Stomach smooth muscle (tissue), 2 donors: ENCODE data around the gene CATSPER1.

Experiments
- H3K27ac ChIP-seq: one replicate; pipeline ENCODE4 v1.7.0; 2013; ENCODE audit warnings: mild to moderate bottlenecking, low read length, inconsistent platforms
- H3K27me3 ChIP-seq, 2 donors: one replicate each; pipeline ENCODE4 v1.7.0; 2013; ENCODE audit warnings: low read length in 2 of 2; ENCODE audit not compliant: insufficient read depth in 2 of 2, control insufficient read depth in 1 of 2
- H3K36me3 ChIP-seq, 2 donors: one replicate each; pipeline ENCODE4 v1.7.0; 2013; ENCODE audit warnings: low read length in 2 of 2; ENCODE audit not compliant: control insufficient read depth in 2 of 2, insufficient read depth in 2 of 2
- H3K4me1 ChIP-seq: one replicate; pipeline ENCODE4 v1.7.0; 2013; ENCODE audit warnings: low read length; ENCODE audit not compliant: control insufficient read depth, insufficient read depth
- H3K4me3 ChIP-seq, 2 donors: one replicate each; pipeline ENCODE4 v1.7.0; 2013; ENCODE audit warnings: low read length in 2 of 2
- H3K9ac ChIP-seq, 2 donors: one replicate each; pipeline ENCODE4 v1.7.0; 2013; ENCODE audit warnings: low read length in 2 of 2, mild to moderate bottlenecking in 1 of 2
- H3K9me3 ChIP-seq, 2 donors: one replicate each; pipeline ENCODE4 v1.7.0; 2013; ENCODE audit warnings: low read length in 2 of 2; ENCODE audit not compliant: control insufficient read depth in 2 of 2
- donor health status: healthy.
- donor health status: Pancreatic carcinoma.

Gene CATSPER1

DNA sequence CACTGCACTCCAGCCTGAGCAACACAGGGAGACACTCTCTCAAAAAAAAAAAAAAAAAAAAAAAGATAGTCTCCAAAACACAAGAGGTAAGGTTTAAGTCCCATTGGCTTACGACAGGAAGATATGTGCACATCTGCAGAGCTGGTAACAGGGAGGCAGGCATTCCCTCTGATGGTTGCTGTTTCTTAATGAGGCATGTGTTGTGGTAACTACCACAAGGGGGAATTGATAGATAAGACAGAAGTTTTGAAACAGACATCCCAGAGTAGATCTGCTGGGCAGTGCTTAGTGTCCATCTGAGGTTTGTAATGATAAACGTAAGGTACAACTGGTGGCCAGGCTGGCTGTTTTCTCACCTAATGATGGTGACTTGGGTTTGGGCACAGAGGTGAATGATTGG, 29.0 kb downstream of the CATSPER1 start:
- Histone ChIP-seq H3K4me1 (peaks cover 18% of the 10 kb centered on the region), H3K36me3 (peaks cover 31 to 32% of the 10 kb centered on the region in 2 donors), H3K4me3 (no peak overlapping the region), H3K27ac (no peak overlapping the region), H3K27me3 (no peaks in the 10 kb centered on the region), H3K9me3 (no peaks in the 10 kb centered on the region), H3K9ac (no peak overlapping the region)

DNA sequence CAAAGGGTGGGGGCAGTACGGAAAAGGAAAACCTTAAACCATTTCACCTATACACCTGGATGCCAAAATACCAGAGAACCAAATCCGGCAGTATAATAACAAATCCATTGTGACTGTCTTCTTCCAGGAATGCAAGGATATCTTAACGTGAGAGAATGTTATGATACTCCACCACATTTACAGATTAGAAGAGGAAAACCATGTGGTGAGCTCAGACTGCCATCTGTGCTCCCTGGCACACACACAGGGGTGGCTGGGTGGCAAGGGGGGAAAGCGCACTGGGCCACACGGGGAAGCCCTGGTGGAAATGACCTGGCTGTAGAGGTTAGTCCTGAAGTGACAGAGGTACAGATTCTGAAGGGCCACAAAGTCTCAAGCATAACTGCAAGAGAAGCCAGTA, 34.2 kb downstream of the CATSPER1 start:
- Histone ChIP-seq H3K4me1 (peaks cover 3% of the 10 kb centered on the region), H3K9me3 (no peaks in the 10 kb centered on the region), H3K27ac (no peak overlapping the region), H3K27me3 (no peaks in the 10 kb centered on the region), H3K9ac (no peak overlapping the region), H3K36me3 (no peaks in the 10 kb centered on the region), H3K4me3 (no peak overlapping the region)

DNA sequence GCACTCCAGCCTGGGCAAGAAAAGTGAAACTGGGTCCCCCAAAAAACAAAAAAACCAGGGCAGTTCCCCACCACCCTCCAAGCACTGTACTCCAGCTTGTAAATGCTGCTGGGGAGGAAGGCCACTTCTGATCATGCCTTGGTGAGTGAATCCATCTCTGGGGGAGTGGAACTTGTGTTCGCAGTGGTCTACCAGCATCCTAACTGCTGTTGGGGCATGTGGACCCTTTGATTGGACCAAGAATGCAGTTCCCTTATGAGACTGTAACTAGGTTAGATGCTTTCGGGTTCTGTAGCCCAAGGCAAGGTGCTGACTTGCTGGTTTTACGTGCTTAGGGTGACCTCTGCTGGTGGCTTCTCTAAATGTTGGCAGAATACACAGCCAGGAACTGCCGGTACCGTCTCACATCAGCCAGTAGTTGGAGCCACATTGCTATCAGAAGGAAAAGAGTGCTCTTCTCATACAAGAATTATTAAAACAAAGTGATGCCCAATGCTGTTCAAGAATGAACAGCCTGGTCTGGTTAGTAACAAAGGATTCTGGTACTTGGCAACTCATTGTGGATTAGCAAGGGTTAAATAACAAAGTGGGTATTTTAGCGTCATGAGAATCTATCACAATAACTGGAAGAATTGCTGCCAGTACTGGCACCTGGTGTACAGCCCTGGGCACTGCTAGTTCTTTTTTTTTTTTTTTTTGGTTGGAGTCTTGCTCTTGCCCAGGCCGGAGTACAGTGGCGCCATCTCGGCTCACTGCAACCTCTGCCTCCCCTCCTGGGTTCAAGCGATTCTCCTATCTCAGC, 37.3 kb downstream of the CATSPER1 start:
- Histone ChIP-seq H3K4me1 (peaks cover 9% of the 10 kb centered on the region), H3K9ac (no peak overlapping the region), H3K36me3 (no peaks in the 10 kb centered on the region), H3K9me3 (no peaks in the 10 kb centered on the region), H3K27ac (peak overlapping the region; percentile 31), H3K27me3 (no peaks in the 10 kb centered on the region), H3K4me3 (no peak overlapping the region)

DNA sequence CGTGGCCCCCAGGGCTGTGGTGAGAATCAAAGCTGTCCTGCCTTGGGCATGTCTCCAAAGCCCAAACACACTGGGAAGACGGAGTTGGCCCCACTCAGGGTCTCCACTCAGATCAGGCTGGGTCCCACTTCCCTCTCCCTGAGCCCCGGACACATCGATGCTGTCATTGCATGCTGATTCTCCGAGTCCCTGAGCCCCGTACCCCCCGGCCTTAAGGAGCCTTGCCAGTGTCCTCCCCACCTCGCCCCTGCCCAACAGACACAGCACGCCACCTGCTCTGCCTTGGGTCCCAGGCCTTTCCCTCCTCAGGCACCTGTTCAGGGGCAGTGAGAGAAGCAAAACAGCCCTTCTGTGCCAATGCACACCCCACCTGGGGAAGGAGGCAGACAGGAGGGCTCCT, 38.9 kb downstream of the CATSPER1 start:
- Histone ChIP-seq H3K9ac (no peak overlapping the region), H3K9me3 (no peaks in the 10 kb centered on the region), H3K27ac (no peak overlapping the region), H3K36me3 (no peaks in the 10 kb centered on the region), H3K27me3 (no peaks in the 10 kb centered on the region), H3K4me3 (no peak overlapping the region), H3K4me1 (peaks cover 11% of the 10 kb centered on the region)

DNA sequence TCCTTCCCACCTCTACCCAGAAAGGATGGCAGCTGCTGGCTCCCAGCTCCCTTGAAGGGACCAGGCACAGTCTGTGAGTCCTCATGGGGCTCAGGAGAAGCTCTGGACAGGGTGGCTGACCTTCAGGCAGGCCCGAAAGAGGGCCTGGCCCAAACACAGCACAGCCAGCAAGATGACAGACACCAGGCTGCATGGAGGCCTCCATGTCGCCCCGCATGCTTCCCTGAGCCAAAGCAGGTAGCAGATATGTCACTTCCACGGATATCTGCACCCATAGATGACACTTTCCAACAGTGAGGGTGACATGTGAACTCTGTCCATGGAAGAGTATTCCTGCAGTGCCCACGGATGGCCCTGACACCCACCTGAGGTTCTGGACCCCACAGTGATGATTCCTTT, 42.7 kb downstream of the CATSPER1 start:
- no peaks in the 10 kb centered on the region for H3K9me3 ChIP-seq
- H3K27ac ChIP-seq: peak overlapping the region; percentile 62
- no peak overlapping the region for H3K4me3 ChIP-seq
- no peak overlapping the region for H3K9ac ChIP-seq
- peaks cover 8% of the 10 kb centered on the region for H3K4me1 ChIP-seq
- no peaks in the 10 kb centered on the region for H3K27me3 ChIP-seq
- H3K36me3 ChIP-seq: peaks cover 4 to 8% of the 10 kb centered on the region in 2 donors

DNA sequence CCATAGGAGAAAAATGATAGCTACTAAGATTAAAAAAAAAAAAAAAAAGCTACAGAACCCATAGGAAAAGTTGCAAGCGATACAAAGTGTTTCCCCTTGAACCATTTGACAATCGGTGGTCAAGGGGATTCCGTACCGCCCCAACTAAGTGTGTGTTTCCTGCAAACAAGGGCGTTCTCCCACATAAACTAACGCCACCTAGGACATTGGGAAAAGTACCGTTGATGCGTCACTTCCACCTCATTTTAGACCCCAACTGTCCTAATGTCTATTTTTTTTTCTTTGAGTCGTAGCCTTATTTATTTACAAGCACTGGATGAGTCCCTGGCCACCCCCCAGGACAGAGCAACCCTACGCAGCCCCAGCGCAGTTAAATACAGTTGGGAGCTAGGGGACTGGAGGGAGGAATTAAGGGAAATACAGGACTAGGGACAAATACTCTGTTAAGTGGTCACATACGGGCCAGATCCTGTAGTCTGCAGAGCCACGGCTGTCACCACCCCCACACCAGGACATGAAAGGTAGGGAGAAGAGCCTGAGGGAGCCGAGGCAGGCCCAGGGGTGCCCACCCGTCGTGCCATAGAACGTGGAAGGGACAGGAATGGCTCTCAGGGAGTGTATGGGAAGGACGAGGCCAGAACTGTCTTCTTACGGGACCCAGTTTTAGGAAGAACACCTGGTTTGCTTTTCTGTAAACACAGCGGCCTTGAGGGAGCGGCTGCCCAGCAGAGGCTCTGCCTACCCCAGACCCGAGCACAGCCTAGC, 43.3 kb downstream of the CATSPER1 start:
- Histone ChIP-seq H3K4me1 (peaks cover 8% of the 10 kb centered on the region), H3K9me3 (no peaks in the 10 kb centered on the region), H3K9ac (no peak overlapping the region), H3K27me3 (no peaks in the 10 kb centered on the region), H3K27ac (peak overlapping the region; percentile 62), H3K4me3 (no peak overlapping the region), H3K36me3 (peaks cover 4 to 8% of the 10 kb centered on the region in 2 donors)

DNA sequence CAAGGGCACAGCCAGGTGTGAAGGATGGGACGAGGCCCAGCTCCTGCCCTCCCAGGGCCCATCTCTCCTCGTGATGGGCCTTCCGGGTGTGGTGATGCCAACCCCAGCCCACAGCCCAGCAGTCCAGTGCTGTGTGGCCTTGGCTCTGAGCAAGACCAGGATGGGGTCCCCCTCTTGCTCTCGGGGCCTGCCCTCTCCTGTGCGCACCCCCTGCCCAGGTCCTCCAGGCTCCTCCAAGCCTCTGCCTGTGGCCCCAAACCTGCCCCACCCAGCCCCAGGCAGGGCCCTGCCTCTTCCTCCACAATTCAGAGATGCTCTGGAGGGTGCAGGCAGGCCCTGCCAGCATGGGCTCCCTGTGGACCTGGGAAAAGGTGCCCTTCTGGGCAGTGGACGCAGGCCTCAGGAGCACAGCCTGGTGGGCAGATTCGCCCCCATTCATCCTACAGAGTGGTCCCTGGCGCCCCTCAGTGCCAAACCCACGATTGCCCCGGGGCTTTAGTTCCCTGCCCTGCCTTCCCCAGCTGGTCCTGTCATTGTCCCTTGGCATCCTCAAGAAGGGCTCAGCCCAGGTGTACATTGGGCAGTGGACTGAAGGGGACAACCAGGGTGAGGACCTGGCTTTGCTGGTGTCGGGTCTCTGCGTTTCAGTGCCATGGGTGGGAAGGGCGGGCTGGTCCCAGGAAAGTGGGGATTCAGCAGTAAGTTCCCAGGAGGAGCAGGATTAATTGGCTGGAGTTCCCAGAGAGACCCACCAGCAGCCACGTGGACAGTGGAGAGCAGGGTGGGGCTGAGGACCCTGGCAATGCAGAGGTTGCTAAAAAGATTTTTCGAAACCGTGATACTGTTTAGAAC, 44.1 kb downstream of the CATSPER1 start:
- Histone ChIP-seq H3K36me3 (peaks cover 8 to 16% of the 10 kb centered on the region in 2 donors), H3K9me3 (no peaks in the 10 kb centered on the region), H3K4me1 (peaks cover 8% of the 10 kb centered on the region), H3K27me3 (no peaks in the 10 kb centered on the region), H3K27ac (no peak overlapping the region), H3K9ac (no peak overlapping the region), H3K4me3 (no peak overlapping the region)

DNA sequence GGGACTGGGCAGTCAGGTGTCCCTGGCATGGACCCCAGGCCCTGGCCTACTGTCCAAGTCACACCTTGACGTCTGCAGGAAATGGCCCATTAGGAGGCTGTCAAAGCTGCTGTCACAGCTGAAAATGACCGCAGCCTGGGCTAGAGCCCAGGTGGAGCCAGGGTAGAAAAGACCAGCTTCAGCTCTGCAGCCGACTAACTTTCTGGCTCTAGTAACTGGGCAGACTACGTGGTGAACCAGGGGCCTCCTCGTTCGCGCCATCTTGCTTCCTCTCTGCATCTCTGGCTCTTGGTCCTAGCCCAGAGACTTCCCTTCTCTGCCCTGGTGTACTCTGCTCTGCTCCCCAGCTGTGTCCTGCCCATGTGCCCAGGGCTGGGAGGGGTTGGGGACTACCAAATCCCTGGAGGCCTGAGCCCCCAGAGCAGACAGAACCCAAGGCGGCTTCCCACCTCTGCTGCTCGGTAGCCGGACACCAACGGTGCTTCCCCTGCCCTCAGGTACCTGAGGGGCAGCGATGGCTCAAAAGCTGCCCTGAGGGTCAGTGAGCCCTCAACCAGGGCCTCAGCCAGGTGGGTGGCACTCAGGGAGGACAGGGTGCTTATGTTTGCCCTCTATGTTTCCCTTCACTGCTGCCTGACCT, 45.1 kb downstream of the CATSPER1 start:
- Histone ChIP-seq H3K4me3 (no peak overlapping the region), H3K9ac (no peak overlapping the region), H3K4me1 (peaks cover 8% of the 10 kb centered on the region), H3K36me3 (peaks cover 14 to 21% of the 10 kb centered on the region in 2 donors), H3K27me3 (no peaks in the 10 kb centered on the region), H3K9me3 (no peaks in the 10 kb centered on the region), H3K27ac (no peak overlapping the region)

DNA sequence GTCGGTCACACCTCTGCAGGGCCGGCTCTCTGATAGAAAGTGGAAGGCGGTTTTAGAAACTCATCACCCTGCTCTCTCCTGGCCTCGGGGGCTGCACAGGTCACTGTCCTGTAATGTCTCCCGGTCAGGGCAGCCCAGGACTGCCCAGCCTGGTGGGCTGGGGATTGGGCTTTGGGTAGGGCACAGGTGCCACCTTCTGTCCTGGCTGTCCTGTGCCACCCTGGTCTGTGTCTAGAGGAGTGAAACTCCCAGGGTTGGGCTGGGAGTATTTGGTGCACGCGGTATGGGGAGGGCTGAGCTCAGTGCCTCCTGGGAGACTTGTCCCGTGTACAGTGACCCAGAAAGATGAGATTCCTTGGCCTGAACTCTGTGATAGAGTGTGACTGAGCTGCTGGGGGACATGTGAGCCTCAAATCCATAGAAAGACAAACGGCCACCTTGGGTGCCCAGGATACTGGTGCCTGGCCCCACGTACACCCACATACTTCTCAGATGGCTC, 47.0 kb downstream of the CATSPER1 start:
- Histone ChIP-seq H3K27ac (no peak overlapping the region), H3K9me3 (no peaks in the 10 kb centered on the region), H3K4me1 (peaks cover 2% of the 10 kb centered on the region), H3K36me3 (peaks cover 14 to 22% of the 10 kb centered on the region in 2 donors), H3K27me3 (no peaks in the 10 kb centered on the region), H3K9ac (no peak overlapping the region), H3K4me3 (no peak overlapping the region)
